Mucosa of rectum (tissue), 2 donors: Measurements from ENCODE around the gene CDKN1A.

Source experiments
- H3K27ac ChIP-seq, 2 donors: one replicate each; pipeline ENCODE4 v1.7.0; 2013; ENCODE audit warnings: inconsistent platforms in 2 of 2, low read depth in 2 of 2, low read length in 2 of 2
- H3K27me3 ChIP-seq, 2 donors: one replicate each; pipeline ENCODE4 v1.7.0; 2013; ENCODE audit warnings: low read length in 2 of 2; ENCODE audit not compliant: control insufficient read depth in 2 of 2, insufficient read depth in 2 of 2
- H3K36me3 ChIP-seq, 2 donors: one replicate each; pipeline ENCODE4 v1.7.0; 2013; ENCODE audit warnings: low read length in 2 of 2; ENCODE audit not compliant: control insufficient read depth in 2 of 2, insufficient read depth in 2 of 2
- H3K4me1 ChIP-seq, 2 donors: one replicate each; pipeline ENCODE4 v1.7.0; 2013; ENCODE audit warnings: low read length in 2 of 2, mild to moderate bottlenecking in 1 of 2; ENCODE audit not compliant: control insufficient read depth in 2 of 2, insufficient read depth in 2 of 2
- H3K4me3 ChIP-seq, 2 donors: one replicate each; pipeline ENCODE4 v1.7.0; 2013; ENCODE audit warnings: low read length in 2 of 2
- H3K9ac ChIP-seq, 2 donors: one replicate each; pipeline ENCODE4 v1.7.0; 2013; ENCODE audit warnings: low read length in 2 of 2, low read depth in 1 of 2, mild to moderate bottlenecking in 1 of 2
- H3K9me3 ChIP-seq, 2 donors: one replicate each; pipeline ENCODE4 v1.7.0; 2013; ENCODE audit warnings: low read length in 2 of 2; ENCODE audit not compliant: control insufficient read depth in 2 of 2
- donor health status: healthy.
- donor health status: Normal muscosa, but diverticular disease.

CDKN1A gene

GRCh38 chr6:36665180-36665579 is 13.3 kb upstream of the CDKN1A start:
- Histone ChIP-seq H3K9ac (no peak overlapping the region), H3K4me3 (no peak overlapping the region), H3K9me3 (no peaks in the 10 kb centered on the region), H3K27me3 (no peaks in the 10 kb centered on the region), H3K4me1 (peaks cover 11 to 19% of the 10 kb centered on the region in 2 donors), H3K36me3 (no peaks in the 10 kb centered on the region), H3K27ac (no peak overlapping the region)

DNA sequence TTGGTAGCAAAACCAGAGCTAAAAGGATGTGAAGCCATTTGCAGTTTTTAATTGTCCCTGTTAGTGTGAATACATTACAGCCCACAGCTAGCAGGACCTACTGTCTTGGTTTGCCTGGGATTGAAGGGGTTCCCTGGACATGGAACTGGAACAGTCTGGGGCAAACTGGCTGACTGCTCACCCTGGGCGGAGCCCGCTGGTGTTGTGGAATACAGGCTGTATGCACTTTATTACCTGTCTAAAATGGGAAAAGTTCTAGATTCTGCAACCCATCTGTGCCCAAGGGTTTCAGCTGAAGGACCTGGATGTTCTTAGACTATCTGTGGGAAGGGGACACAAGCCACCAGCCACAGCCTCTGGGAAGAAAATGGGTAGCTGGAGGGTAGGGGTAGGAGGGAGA is 12.2 kb upstream of the CDKN1A start:
- no peaks in the 10 kb centered on the region for H3K27me3 ChIP-seq
- H3K36me3 ChIP-seq, result no peaks in the 10 kb centered on the region
- H3K4me3 ChIP-seq, result no peak overlapping the region
- no peaks in the 10 kb centered on the region for H3K9me3 ChIP-seq
- H3K4me1 ChIP-seq, result peaks cover 8 to 12% of the 10 kb centered on the region in 2 donors
- H3K9ac ChIP-seq, result no peak overlapping the region
- no peak overlapping the region for H3K27ac ChIP-seq

DNA sequence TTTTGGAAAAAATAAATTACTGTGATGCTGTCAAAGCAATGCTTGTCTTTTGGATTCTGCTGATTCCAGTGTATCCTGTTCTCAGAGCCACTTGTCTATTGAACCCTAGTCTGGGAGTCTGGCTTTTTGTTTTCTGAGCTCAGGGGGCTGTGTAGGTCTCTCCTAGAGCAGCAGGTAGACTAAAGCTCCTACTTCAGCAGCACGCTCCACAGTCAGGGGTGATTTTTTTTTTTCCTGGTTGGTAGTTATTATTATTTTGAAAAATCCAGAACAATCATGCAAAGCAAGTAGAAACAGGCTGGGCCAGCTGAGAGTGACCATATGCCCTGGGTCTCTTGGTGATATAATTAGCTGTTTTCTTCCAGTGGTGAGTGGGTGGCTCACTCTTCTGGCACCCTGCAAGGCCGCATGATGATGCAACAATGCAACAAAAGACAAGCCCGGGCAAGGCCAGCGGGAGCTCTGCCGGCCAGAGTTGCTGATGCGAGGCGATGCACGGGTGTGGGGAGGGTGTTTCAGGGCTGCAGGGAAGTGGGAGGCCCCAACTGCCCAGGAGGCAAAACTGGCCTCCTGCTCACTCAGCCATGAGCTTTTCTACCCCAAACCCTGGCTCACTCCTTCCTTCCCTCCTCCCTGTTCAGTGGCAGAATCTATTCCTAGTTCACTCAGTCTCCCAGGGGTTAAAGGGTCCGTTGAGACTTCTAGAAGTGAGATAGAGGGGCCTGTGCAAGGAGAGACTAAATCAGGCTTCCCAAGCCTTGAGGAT is 11.5 kb upstream of the CDKN1A start:
- H3K9ac ChIP-seq, result no peak overlapping the region
- H3K27ac ChIP-seq, result no peak overlapping the region
- H3K27me3 ChIP-seq, result no peaks in the 10 kb centered on the region
- no peak overlapping the region for H3K4me3 ChIP-seq
- H3K9me3 ChIP-seq, result no peaks in the 10 kb centered on the region
- no peaks in the 10 kb centered on the region for H3K36me3 ChIP-seq
- H3K4me1 ChIP-seq, result peaks cover 8 to 12% of the 10 kb centered on the region in 2 donors

- Histone ChIP-seq H3K9ac (no peak overlapping the region), H3K36me3 (no peaks in the 10 kb centered on the region), H3K27me3 (no peaks in the 10 kb centered on the region), H3K27ac (no peak overlapping the region), H3K9me3 (no peaks in the 10 kb centered on the region), H3K4me1 (peaks cover 0 to 8% of the 10 kb centered on the region in 2 donors), H3K4me3 (no peak overlapping the region)
These were observed 9.9 kb upstream of the CDKN1A start for GRCh38 chr6:36668591-36668990.

GRCh38 chr6:36669002-36669401 is 9.5 kb upstream of the CDKN1A start:
- H3K27ac ChIP-seq, result no peak overlapping the region
- no peaks in the 10 kb centered on the region for H3K36me3 ChIP-seq
- H3K4me3 ChIP-seq, result no peak overlapping the region
- peaks cover 0 to 8% of the 10 kb centered on the region in 2 donors for H3K4me1 ChIP-seq
- H3K9me3 ChIP-seq, result no peaks in the 10 kb centered on the region
- no peak overlapping the region for H3K9ac ChIP-seq
- no peaks in the 10 kb centered on the region for H3K27me3 ChIP-seq

- H3K36me3 ChIP-seq, result no peaks in the 10 kb centered on the region
- no peak overlapping the region for H3K27ac ChIP-seq
- no peak overlapping the region for H3K4me3 ChIP-seq
- H3K27me3 ChIP-seq, result no peaks in the 10 kb centered on the region
- H3K4me1 ChIP-seq, result peaks cover 0 to 4% of the 10 kb centered on the region in 2 donors
- H3K9ac ChIP-seq, result no peak overlapping the region
- H3K9me3 ChIP-seq, result no peaks in the 10 kb centered on the region
These were observed 8.2 kb upstream of the CDKN1A start for GRCh38 chr6:36670271-36670670.

DNA sequence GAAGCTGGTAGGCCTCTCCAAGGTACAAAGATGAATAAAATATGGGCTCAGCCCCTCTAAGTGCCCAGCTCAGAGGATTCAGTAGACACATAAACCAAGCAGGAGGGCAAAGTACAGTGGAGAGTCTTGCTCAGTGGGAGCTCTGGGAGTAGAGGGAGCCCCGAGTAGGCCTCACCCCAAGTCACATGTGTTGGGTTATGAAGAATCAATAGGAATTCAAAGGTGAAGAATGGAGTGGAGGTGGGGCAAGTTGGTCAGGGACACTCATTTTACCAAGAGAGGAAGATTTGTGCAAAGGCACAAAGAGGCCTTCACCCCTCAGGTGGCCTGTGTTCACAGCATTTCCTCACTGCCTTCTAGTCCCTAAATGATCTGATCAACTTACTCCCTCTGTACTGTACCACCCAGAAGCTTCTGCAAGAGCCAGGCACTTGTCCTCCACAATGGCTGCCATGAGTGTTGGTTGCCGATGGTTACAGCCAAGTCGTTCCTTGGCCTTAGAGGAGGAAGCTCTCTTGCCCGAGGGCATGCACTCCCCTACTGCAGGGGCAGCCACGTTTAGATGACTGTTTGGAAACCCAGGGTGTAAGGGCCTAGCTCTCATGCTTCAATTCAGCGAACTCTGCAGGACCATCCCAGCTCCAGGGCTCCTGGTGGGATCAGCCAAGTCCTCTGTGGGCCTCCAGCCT is 6.7 kb upstream of the CDKN1A start:
- no peak overlapping the region for H3K4me3 ChIP-seq
- no peaks in the 10 kb centered on the region for H3K9me3 ChIP-seq
- H3K4me1 ChIP-seq, result peaks cover under 1 to 7% of the 10 kb centered on the region in 2 donors
- no peaks in the 10 kb centered on the region for H3K27me3 ChIP-seq
- H3K36me3 ChIP-seq, result no peaks in the 10 kb centered on the region
- no peak overlapping the region for H3K9ac ChIP-seq
- H3K27ac ChIP-seq, result no peak overlapping the region

DNA sequence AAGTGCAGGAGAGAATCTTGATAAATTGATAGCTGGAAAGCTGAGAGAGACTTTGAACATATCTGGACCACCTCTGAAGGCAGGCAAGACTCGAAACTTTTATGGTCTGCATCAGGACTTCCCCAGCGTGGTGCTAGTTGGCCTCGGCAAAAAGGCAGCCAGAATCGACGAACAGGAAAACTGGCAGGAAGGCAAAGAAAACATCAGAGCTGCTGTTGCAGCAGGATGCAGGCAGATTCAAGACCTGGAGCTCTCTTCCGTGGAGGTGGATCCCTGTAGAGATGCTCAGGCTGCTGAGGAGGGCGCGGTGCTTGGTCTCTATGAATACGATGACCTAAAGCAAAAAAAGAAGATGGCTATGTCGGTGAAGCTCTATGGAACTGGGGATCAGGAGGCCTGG is 4.6 kb upstream of the CDKN1A start:
- Histone ChIP-seq H3K4me1 (peaks cover 11 to 19% of the 10 kb centered on the region in 2 donors), H3K9ac (no peak overlapping the region), H3K36me3 (no peaks in the 10 kb centered on the region), H3K4me3 (no peak overlapping the region), H3K27me3 (no peaks in the 10 kb centered on the region), H3K9me3 (no peaks in the 10 kb centered on the region), H3K27ac (no peak overlapping the region)

DNA sequence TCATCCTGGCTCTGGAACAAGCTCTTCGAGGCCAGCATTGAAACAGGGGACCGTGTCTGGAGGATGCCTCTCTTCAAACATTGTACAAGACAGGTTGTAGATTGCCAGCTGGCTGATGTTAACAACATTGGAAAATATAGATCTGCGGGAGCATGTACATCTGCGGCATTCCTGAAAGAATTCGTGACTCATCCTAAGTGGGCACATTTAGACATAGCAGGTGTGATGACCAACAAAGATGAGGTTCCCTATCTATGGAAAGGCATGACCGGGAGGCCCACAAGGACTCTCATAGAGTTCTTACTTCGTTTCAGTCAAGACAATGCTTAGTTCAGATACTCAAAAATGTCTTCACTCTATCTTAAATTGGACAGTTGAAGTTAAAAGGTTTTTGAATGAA is 3.6 kb upstream of the CDKN1A start:
- H3K27ac ChIP-seq, result no peak overlapping the region
- no peaks in the 10 kb centered on the region for H3K27me3 ChIP-seq
- no peak overlapping the region for H3K9ac ChIP-seq
- no peaks in the 10 kb centered on the region for H3K36me3 ChIP-seq
- no peak overlapping the region for H3K4me3 ChIP-seq
- peaks cover 17 to 24% of the 10 kb centered on the region in 2 donors for H3K4me1 ChIP-seq
- H3K9me3 ChIP-seq, result no peaks in the 10 kb centered on the region

DNA sequence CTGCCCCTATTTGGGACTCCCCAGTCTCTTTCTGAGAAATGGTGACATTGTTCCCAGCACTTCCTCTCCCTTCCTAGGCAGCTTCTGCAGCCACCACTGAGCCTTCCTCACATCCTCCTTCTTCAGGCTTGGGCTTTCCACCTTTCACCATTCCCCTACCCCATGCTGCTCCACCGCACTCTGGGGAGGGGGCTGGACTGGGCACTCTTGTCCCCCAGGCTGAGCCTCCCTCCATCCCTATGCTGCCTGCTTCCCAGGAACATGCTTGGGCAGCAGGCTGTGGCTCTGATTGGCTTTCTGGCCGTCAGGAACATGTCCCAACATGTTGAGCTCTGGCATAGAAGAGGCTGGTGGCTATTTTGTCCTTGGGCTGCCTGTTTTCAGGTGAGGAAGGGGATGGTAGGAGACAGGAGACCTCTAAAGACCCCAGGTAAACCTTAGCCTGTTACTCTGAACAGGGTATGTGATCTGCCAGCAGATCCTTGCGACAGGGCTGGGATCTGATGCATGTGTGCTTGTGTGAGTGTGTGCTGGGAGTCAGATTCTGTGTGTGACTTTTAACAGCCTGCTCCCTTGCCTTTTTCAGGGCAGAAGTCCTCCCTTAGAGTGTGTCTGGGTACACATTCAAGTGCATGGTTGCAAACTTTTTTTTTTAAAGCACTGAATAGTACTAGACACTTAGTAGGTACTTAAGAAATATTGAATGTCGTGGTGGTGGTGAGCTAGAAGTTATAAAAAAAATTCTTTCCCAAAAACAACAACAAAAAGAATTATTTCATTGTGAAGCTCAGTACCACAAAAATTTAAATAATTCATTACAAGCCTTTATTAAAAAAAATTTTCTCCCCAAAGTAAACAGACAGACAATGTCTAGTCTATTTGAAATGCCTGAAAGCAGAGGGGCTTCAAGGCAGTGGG is 2.1 kb upstream of the CDKN1A start:
- H3K4me3 ChIP-seq, result no peak overlapping the region
- peaks cover 23 to 29% of the 10 kb centered on the region in 2 donors for H3K4me1 ChIP-seq
- no peak overlapping the region for H3K9ac ChIP-seq
- no peaks in the 10 kb centered on the region for H3K9me3 ChIP-seq
- H3K27me3 ChIP-seq, result no peaks in the 10 kb centered on the region
- H3K36me3 ChIP-seq, result no peaks in the 10 kb centered on the region
- peak overlapping the region in 1 of 2 donors; percentile 41 for H3K27ac ChIP-seq
